NCI-H2107 (cell line): Measurements from ENCODE around the gene PIWIL4.
"Not testable (repeated sequence)": the region's sequence is repeated elsewhere in the genome, so short reads cannot be mapped to it uniquely, and the experiment has no call there.

Source experiments
- DNase-seq: peaks from one replicate; lab custom pipeline; 2025; lab: John Stamatoyannopoulos, UW

The PIWIL4 gene

GRCh38 chr11:94638301-94638901, 71.2 kb downstream of the PIWIL4 start:
- DNase-seq: no peak

- no peak for DNase-seq
Observed at GRCh38 chr11:94638902-94639373, 71.8 kb downstream of the PIWIL4 start.

- DNase-seq: no peak
Observed at GRCh38 chr11:94639901-94640721, 72.9 kb downstream of the PIWIL4 start.

- no peak for DNase-seq
Observed at GRCh38 chr11:94641167-94641761, 74.1 kb downstream of the PIWIL4 start.

GRCh38 chr11:94643186-94643585, 76.0 kb downstream of the PIWIL4 start:
- DNase-seq: not testable (repeated sequence)

DNA sequence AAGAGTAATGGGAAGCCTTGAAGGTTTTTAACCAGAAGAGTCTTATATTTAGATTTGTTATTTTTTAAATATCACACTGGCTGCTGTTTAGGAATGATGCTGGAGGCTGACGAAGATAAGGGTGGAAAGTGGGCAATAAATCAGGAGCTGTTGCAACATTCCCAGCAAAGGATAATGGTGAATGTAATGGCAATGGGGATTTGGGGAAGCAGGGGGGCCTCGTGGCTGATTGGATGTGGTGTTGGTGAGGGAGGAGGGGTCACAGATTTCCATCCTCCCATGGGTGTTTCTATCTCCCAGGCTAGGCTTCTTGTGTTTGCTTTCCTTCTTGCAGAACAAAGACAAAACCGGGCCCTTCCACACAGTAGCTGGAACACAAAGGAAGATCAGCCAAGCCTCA, 80.8 kb downstream of the PIWIL4 start:
- DNase-seq: no peak

- DNase-seq: no peak
Observed at GRCh38 chr11:94648789-94649188, 81.6 kb downstream of the PIWIL4 start.

GRCh38 chr11:94649254-94649653, 82.1 kb downstream of the PIWIL4 start:
- no peak for DNase-seq

- no peak for DNase-seq
Observed at GRCh38 chr11:94649964-94650623, 82.9 kb downstream of the PIWIL4 start.

DNA sequence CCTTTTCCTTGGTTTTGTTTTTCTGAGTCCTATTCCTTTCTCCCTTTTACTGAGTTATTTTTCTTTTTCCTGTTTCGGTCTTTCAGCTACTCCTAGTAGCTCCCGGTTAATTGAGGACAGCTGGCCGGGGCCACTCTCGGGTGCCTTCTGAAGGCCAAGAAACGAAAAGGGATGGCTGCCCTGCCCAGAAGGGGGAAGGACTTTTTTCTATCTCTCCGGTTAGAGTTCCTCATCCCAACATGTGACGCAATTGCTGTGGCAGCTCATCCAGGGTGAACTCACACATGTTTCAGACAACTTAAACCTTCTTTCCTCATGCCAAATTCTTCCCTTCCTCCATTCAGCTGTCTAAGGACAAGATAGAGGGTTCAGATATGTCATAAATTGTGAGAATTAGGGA, 83.6 kb downstream of the PIWIL4 start:
- DNase-seq: no peak

- DNase-seq: no peak
Observed at GRCh38 chr11:94652735-94653284, 85.6 kb downstream of the PIWIL4 start.

DNA sequence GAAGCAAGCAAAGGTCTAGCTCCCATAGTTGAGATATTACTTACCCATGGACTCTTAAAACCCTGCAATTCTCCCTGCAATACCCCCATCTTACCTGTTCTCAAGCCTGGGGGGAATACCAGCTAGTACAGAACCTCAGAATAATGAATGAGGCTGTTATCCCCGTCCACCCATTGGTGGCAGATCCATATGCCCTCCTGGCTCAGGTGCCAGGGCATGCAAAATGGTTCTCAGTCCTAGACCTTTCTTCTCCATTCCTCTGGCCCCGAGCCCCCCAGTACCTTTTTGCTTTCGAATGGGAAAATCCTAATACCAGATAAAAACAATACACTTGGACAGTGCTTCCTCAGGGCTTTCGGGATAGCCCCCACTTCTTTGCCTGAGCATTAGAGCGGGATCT, 86.4 kb downstream of the PIWIL4 start:
- DNase-seq: no peak

DNA sequence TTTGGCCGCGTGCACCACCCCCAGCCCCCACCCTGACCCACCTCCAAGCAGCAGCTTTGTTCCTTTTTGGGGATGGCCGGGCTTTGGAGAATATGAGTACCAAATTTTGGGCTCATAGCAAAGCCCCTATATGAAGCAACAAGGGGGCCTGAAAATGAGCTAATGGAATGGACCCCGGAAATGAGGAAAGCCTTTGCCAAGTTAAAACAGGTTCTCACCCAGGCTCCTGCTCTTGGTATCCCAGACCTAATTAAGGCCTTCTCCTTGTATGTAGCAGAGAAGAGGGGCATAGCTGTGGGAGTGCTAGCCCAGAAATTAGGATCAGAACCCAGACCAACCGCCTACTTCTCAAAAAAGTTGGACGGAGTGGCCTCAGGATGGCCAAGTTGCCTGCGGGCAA, 87.0 kb downstream of the PIWIL4 start:
- DNase-seq: no peak

GRCh38 chr11:94655291-94655690, 88.1 kb downstream of the PIWIL4 start:
- DNase-seq: no peak

DNA sequence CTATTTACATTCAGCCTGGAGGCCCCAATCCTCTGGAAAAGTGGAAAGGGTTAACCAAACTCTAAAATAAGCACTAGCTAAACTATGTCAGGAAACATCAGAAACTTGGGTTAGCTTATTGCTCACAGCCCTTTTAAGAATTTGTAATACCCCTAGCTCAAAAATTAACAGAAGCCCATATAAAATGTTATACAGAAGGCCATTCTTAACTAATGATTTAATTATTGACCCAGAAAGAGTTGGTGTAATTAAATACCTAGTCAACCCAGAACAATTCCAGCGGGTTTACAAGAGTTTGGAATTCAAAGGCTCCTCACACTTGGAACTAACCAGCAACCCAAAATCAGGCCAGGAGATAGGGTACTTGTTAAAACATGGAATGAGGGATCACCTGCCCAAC, 88.8 kb downstream of the PIWIL4 start:
- no peak for DNase-seq

GRCh38 chr11:94656968-94657367, 89.8 kb downstream of the PIWIL4 start:
- DNase-seq: no peak

- DNase-seq: no peak
Observed at GRCh38 chr11:94657629-94658028, 90.5 kb downstream of the PIWIL4 start.

- DNase-seq: no peak
Observed at GRCh38 chr11:94658386-94658785, 91.2 kb downstream of the PIWIL4 start.

GRCh38 chr11:94658888-94659287, 91.7 kb downstream of the PIWIL4 start:
- no peak for DNase-seq

DNA sequence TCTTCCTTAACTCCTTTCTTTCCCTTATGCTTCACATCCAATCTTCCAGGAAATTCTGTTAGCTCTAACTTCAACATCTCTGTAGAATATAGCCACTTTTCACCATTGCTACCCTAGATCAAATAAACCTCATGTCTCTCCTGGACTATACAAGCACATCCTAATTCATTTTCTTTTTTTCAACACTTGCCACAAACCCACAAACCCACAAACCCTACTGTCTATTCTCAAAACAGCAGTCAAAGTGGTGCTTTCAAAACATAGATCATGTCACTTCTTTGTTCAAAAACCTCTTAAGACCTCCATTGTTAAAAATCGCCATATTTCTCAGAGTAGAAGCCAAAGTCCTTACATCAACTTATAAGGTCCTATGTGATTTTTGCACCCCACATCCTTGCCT, 94.3 kb downstream of the PIWIL4 start:
- DNase-seq: no peak

- DNase-seq: no peak
Observed at GRCh38 chr11:94662065-94662779, 95.1 kb downstream of the PIWIL4 start.
